SK-N-SH (cell line): Measurements from ENCODE around the gene MMP28. TPM values are rescaled to one million over a fixed set of nuclear protein-coding genes. Genes with fewer than 3 reads are reported as not detected.

Experiments used
- CTCF ChIA-PET: fragments of 300-600, 350-600 bp; formaldehyde crosslinking; extraction: SDS; loops from one replicate; lab custom pipeline; 2021; lab: Yijun Ruan, JAX
- POLR2A ChIA-PET: fragments of 350-600 bp; sonication (Branson Sonifier 250); formaldehyde crosslinking; extraction: SDS; loops from one replicate; lab custom pipeline; 2020; ENCODE audit warnings: antibody characterized with exemption, inconsistent platforms; lab: Yijun Ruan, JAX
- DNase-seq: peaks from one replicate; pipeline ENCODE4 v3.0.0; 2012
- H2AFZ ChIP-seq: fragments of 200-600 bp; sonication (generic); 2 replicates; pipeline ENCODE4 v1.8.1; 2016; ENCODE audit warnings: antibody characterized with exemption, mild to moderate bottlenecking, low read depth
- H3F3A ChIP-seq: fragments of 200-600 bp; sonication (generic); replicated peaks from 2 replicates; pipeline ENCODE3; 2016; ENCODE audit warnings: antibody characterized with exemption, mild to moderate bottlenecking; ENCODE audit not compliant: insufficient read depth
- H3K27ac ChIP-seq, 2 experiments: fragments of 200-500 bp in 1 of 2; fragments of 200-600 bp in 1 of 2; sonication (Bioruptor generic) in 1 of 2; sonication (generic), shearing (Covaris generic) in 1 of 2; 2 replicates each; pipeline versions ENCODE4 v1.5.1 to v1.6.1; 2014 to 2016; ENCODE audit warnings: low read depth in 2 of 2, inconsistent platforms in 1 of 2, low read length in 1 of 2, mild to moderate bottlenecking in 1 of 2, mixed read lengths in 1 of 2
- H3K27me3 ChIP-seq: fragments of 200-600 bp; sonication (generic), shearing (Covaris generic); 2 replicates; pipeline ENCODE4 v1.6.1; 2016; ENCODE audit warnings: mixed run types; ENCODE audit not compliant: insufficient read depth
- H3K36me3 ChIP-seq, 2 experiments: fragments of 200-500 bp in 1 of 2; fragments of 200-600 bp in 1 of 2; sonication (Bioruptor generic) in 1 of 2; sonication (generic) in 1 of 2; replicated peaks in 1 of 2; 2 replicates each; pipeline versions ENCODE3 to v1.5.1; 2014 to 2016; ENCODE audit warnings: low read length in 1 of 2, mild to moderate bottlenecking in 1 of 2; ENCODE audit not compliant: insufficient read depth in 2 of 2, control insufficient read depth in 1 of 2
- H3K4me1 ChIP-seq, 2 experiments: fragments of 200-500 bp in 1 of 2; fragments of 200-600 bp in 1 of 2; sonication (Bioruptor generic) in 1 of 2; sonication (generic), shearing (Covaris generic) in 1 of 2; 2 replicates each; pipeline versions ENCODE4 v1.5.1 to v1.6.1; 2014 to 2016; ENCODE audit warnings: low read depth in 1 of 2, low read length in 1 of 2, mixed run types in 1 of 2; ENCODE audit not compliant: insufficient read depth in 2 of 2, control insufficient read depth in 1 of 2
- H3K4me2 ChIP-seq: fragments of 200-600 bp; sonication (generic), shearing (Covaris generic); 2 replicates; pipeline ENCODE4 v1.6.1; 2017; ENCODE audit warnings: mixed run types
- H3K4me3 ChIP-seq, 2 experiments: fragments of 200-500 bp in 1 of 2; fragments of 200-600 bp in 1 of 2; sonication (Bioruptor generic) in 1 of 2; sonication (generic), shearing (Covaris generic) in 1 of 2; 2 replicates each; pipeline versions ENCODE4 v1.5.1 to v1.8.1; 2014 to 2016; ENCODE audit warnings: low read depth in 2 of 2, inconsistent platforms in 1 of 2, low read length in 1 of 2, mild to moderate bottlenecking in 1 of 2, mixed read lengths in 1 of 2, moderate library complexity in 1 of 2
- H3K79me2 ChIP-seq: fragments of 200-600 bp; sonication (generic); 2 replicates; pipeline ENCODE4 v1.8.1; 2017; ENCODE audit warnings: mild to moderate bottlenecking; ENCODE audit not compliant: insufficient read depth
- H3K9ac ChIP-seq: fragments of 200-600 bp; sonication (generic); 2 replicates; pipeline ENCODE4 v1.6.1; 2017; ENCODE audit warnings: mixed run types
- H3K9me2 ChIP-seq: fragments of 200-600 bp; sonication (generic); 2 replicates; pipeline ENCODE4 v1.6.1; 2017; ENCODE audit warnings: mixed run types
- H3K9me3 ChIP-seq: fragments of 200-600 bp; sonication (generic); 2 replicates; pipeline ENCODE4 v1.6.1; 2017; ENCODE audit warnings: mixed run types, mild to moderate bottlenecking, moderate library complexity
- H4K20me1 ChIP-seq: fragments of 200-600 bp; sonication (generic); 2 replicates; pipeline ENCODE4 v1.6.1; 2017; ENCODE audit warnings: mild to moderate bottlenecking, mixed run types; ENCODE audit not compliant: insufficient read depth
- CHD2 ChIP-seq: fragments of 150-350 bp; IDR thresholded peaks from 2 replicates; pipeline ENCODE4 v1.6.1; 2018; ENCODE audit warnings: low read length; ENCODE audit not compliant: partially characterized antibody
- ELF1 ChIP-seq: IDR thresholded peaks from 2 replicates; pipeline ENCODE4 v1.4.0; 2012
- EP300 ChIP-seq, 2 experiments: IDR thresholded peaks; 2 replicates each; pipeline versions ENCODE4 v1.4.0 to v1.6.1; 2012; ENCODE audit warnings: borderline replicate concordance in 1 of 2, low read depth in 1 of 2, low read length in 1 of 2
- EZH2phosphoT487 ChIP-seq: fragments of 200-600 bp; sonication (generic); IDR thresholded peaks from 2 replicates; pipeline ENCODE4 v1.6.1; 2017; ENCODE audit warnings: low read depth, mixed run types, mild to moderate bottlenecking, antibody characterized with exemption, moderate library complexity, borderline replicate concordance
- FOSL2 ChIP-seq: IDR thresholded peaks from 2 replicates; pipeline ENCODE4 v1.4.0; 2012; ENCODE audit warnings: low read depth, mild to moderate bottlenecking, moderate library complexity, borderline replicate concordance
- GATA2 ChIP-seq: sonication (generic); formaldehyde crosslinking; IDR thresholded peaks from 2 replicates; pipeline ENCODE4 v1.5.0; 2020; ENCODE audit warnings: mild to moderate bottlenecking, missing genetic modification reagents
- JUND ChIP-seq: IDR thresholded peaks from 2 replicates; pipeline ENCODE4 v1.4.0; 2012
- MEF2A ChIP-seq: IDR thresholded peaks from 2 replicates; pipeline ENCODE4 v1.4.0; 2012; ENCODE audit warnings: low read depth, borderline replicate concordance
- NRF1 ChIP-seq: IDR thresholded peaks from 2 replicates; pipeline ENCODE4 v1.6.1; 2012; ENCODE audit warnings: low read depth, mild to moderate bottlenecking, low read length
- POLR2AphosphoS5 ChIP-seq: IDR thresholded peaks from 2 replicates; pipeline ENCODE4 v1.6.1; 2012; ENCODE audit warnings: low read depth, low read length
- RAD21 ChIP-seq: IDR thresholded peaks from 2 replicates; pipeline ENCODE4 v1.6.1; 2012; ENCODE audit warnings: mild to moderate bottlenecking, low read length
- RCOR1 ChIP-seq: fragments of 150-350 bp; IDR thresholded peaks from 2 replicates; pipeline ENCODE4 v1.6.1; 2017; ENCODE audit warnings: antibody characterized with exemption, low read length
- RFX5 ChIP-seq: IDR thresholded peaks from 2 replicates; pipeline ENCODE4 v1.6.1; 2012; ENCODE audit warnings: mild to moderate bottlenecking, improper control_type of control experiment, low read length
- RXRA ChIP-seq: IDR thresholded peaks from 2 replicates; pipeline ENCODE4 v1.4.0; 2012; ENCODE audit warnings: low read depth, mild to moderate bottlenecking, borderline replicate concordance
- SIN3A ChIP-seq: IDR thresholded peaks from 2 replicates; pipeline ENCODE4 v1.6.1; 2012; ENCODE audit warnings: low read depth, mild to moderate bottlenecking, low read length, moderate library complexity, borderline replicate concordance
- SMC3 ChIP-seq: IDR thresholded peaks from 2 replicates; pipeline ENCODE4 v1.6.1; 2012; ENCODE audit warnings: low read depth, low read length, improper control_type of control experiment
- TAF1 ChIP-seq: IDR thresholded peaks from 2 replicates; pipeline ENCODE4 v1.6.1; 2012; ENCODE audit warnings: low read depth, mild to moderate bottlenecking, low read length, moderate library complexity, borderline replicate concordance
- TCF12 ChIP-seq: IDR thresholded peaks from 2 replicates; pipeline ENCODE4 v1.4.0; 2012
- YY1 ChIP-seq: IDR thresholded peaks from 2 replicates; pipeline ENCODE4 v1.4.0; 2012; ENCODE audit warnings: low read depth, mild to moderate bottlenecking
- WGBS: methylation state at CpG from one replicate; pipeline ENCODE4 v1.1.6; 2017; ENCODE audit warnings: low lambda C conversion rate; 5-methylcytosine and 5-hydroxymethylcytosine counted together
- polyA plus RNA-seq, 3 experiments: library from polyadenylated mRNA; depleted of rRNA; stranded (reverse); fragments of >200 nt; gene quantifications; 2 replicates each; pipeline ENCODE4 v1.2.3, GENCODE V29; 2012
- TF ChIP-seq, protein P1 (sequence below): fragments of 200-600 bp; sonication (generic); IDR thresholded peaks from 2 replicates; pipeline ENCODE4 v1.6.1; 2017; ENCODE audit warnings: antibody characterized with exemption, mild to moderate bottlenecking, moderate library complexity
- TF ChIP-seq, protein P2 (sequence below): fragments of 150-350 bp; IDR thresholded peaks from 2 replicates; pipeline ENCODE4 v1.6.1; 2016; ENCODE audit warnings: mild to moderate bottlenecking, low read depth, low read length
- TF ChIP-seq, protein P3 (sequence below): IDR thresholded peaks from 2 replicates; pipeline ENCODE4 v1.4.0; 2012; ENCODE audit warnings: low read depth
- TF ChIP-seq, protein P4 (sequence below): IDR thresholded peaks from 2 replicates; pipeline ENCODE4 v1.4.0; 2012; ENCODE audit warnings: low read depth, borderline replicate concordance
- TF ChIP-seq, protein P5 (sequence below): IDR thresholded peaks from 2 replicates; pipeline ENCODE4; 2012
- TF ChIP-seq, protein P6 (sequence below): fragments of 150-350 bp; IDR thresholded peaks from 2 replicates; pipeline ENCODE4 v1.6.1; 2017; ENCODE audit warnings: antibody characterized with exemption, low read length, low read depth, borderline replicate concordance
- TF ChIP-seq, protein P7 (sequence below): IDR thresholded peaks from 2 replicates; pipeline ENCODE4 v1.4.0; 2012; ENCODE audit warnings: low read depth, borderline replicate concordance

MMP28 gene
- polyA plus RNA-seq, 1 of the 3 experiments (the other 2 are of a cell fraction) = 0.33 TPM

DNA sequence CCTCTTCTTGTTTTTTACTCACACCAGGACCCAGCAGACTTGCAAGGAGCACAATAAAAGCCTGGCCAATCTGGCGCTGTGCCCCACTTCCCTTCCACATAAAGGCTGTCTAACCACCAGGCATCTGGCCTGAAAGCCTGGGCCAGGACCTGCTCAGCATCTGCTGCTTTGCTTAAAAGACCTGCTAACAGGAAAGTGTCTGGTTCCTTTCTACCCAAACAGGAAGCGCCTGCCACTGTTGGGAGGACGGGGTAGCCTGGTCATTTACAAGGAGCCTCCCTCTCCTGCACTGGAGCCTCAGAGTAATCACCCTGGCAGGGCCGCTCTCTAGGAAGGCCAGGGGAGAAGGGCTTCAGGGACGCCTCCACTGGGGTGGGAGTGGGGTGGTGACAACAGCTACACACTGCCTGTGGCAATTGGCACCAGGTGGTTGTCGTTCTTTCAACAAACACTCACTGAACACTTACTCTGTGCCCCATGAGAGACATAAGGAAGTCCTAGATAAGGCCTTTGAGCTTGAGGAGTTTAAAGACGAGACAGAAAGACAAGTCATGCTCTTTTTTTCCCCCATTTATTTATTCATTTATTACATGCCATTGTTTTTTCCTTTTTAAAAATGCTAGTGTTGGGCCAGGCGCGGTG, 6.3 kb upstream of the MMP28 start:
- Histone ChIP-seq H3K4me3 (no peak overlapping the region), H3K27me3 (peaks cover 8% of the 10 kb centered on the region; the same call in 1 of the 2 replicates), H2AFZ (no peak overlapping the region), H3K9ac (no peak overlapping the region), H4K20me1 (no peaks in the 10 kb centered on the region), H3K9me2 (no peaks in the 10 kb centered on the region), H3K9me3 (no peaks in the 10 kb centered on the region), H3K36me3 (no peaks in the 10 kb centered on the region), H3K27ac (peak overlapping the region in 1 of 2 experiments; percentile 95; a peak in 3 of 4 replicates), H3K4me2 (no peak overlapping the region), H3F3A (no peaks in the 10 kb centered on the region), H3K4me1 (peaks cover 0 to 43% of the 10 kb centered on the region in 2 experiments; a peak in 3 of 4 replicates), H3K79me2 (no peaks in the 10 kb centered on the region)
- POLR2A ChIA-PET = interaction anchor here (0.7 to 1.1 kb wide), 3 partner anchors 15 to 38 kb away, joined by 3 to 4 read pairs (median 3); no protein-coding TSS in a partner anchor
- WGBS = 53% methylated on average over 9 of the region's 9 CpGs
- DNase-seq = peak; percentile 83
- CTCF ChIA-PET = interaction anchor here (13.5 kb wide), 1 partner anchor 30 kb away, joined by 809 read pairs; the partner anchor contains the start of gene C17orf50
- TF ChIP-seq, protein P1, sequence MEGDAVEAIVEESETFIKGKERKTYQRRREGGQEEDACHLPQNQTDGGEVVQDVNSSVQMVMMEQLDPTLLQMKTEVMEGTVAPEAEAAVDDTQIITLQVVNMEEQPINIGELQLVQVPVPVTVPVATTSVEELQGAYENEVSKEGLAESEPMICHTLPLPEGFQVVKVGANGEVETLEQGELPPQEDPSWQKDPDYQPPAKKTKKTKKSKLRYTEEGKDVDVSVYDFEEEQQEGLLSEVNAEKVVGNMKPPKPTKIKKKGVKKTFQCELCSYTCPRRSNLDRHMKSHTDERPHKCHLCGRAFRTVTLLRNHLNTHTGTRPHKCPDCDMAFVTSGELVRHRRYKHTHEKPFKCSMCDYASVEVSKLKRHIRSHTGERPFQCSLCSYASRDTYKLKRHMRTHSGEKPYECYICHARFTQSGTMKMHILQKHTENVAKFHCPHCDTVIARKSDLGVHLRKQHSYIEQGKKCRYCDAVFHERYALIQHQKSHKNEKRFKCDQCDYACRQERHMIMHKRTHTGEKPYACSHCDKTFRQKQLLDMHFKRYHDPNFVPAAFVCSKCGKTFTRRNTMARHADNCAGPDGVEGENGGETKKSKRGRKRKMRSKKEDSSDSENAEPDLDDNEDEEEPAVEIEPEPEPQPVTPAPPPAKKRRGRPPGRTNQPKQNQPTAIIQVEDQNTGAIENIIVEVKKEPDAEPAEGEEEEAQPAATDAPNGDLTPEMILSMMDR = no peak
- no peak for TF ChIP-seq NRF1
- TF ChIP-seq TAF1 = no peak
- peak in 1 of 2 experiments; percentile 95; a peak in 2 of 4 replicates for TF ChIP-seq EP300 (IDR thresholded peaks at IDR 0.05; ENCODE audit: borderline replicate concordance in 1 of 2, low read depth in 1 of 2, low read length in 1 of 2)
- TF ChIP-seq, protein P2, sequence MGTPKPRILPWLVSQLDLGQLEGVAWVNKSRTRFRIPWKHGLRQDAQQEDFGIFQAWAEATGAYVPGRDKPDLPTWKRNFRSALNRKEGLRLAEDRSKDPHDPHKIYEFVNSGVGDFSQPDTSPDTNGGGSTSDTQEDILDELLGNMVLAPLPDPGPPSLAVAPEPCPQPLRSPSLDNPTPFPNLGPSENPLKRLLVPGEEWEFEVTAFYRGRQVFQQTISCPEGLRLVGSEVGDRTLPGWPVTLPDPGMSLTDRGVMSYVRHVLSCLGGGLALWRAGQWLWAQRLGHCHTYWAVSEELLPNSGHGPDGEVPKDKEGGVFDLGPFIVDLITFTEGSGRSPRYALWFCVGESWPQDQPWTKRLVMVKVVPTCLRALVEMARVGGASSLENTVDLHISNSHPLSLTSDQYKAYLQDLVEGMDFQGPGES = no peak
- TF ChIP-seq GATA2 = peak; percentile 21
- no peak for TF ChIP-seq RXRA
- TF ChIP-seq JUND = no peak
- TF ChIP-seq, protein P3, sequence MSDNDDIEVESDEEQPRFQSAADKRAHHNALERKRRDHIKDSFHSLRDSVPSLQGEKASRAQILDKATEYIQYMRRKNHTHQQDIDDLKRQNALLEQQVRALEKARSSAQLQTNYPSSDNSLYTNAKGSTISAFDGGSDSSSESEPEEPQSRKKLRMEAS = no peak
- TF ChIP-seq EZH2phosphoT487 = no peak
- TF ChIP-seq POLR2AphosphoS5 = peak; percentile 76; the same call in 1 of the 2 replicates
- TF ChIP-seq, protein P4, sequence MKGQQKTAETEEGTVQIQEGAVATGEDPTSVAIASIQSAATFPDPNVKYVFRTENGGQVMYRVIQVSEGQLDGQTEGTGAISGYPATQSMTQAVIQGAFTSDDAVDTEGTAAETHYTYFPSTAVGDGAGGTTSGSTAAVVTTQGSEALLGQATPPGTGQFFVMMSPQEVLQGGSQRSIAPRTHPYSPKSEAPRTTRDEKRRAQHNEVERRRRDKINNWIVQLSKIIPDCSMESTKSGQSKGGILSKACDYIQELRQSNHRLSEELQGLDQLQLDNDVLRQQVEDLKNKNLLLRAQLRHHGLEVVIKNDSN = no peak
- TF ChIP-seq, protein P5, sequence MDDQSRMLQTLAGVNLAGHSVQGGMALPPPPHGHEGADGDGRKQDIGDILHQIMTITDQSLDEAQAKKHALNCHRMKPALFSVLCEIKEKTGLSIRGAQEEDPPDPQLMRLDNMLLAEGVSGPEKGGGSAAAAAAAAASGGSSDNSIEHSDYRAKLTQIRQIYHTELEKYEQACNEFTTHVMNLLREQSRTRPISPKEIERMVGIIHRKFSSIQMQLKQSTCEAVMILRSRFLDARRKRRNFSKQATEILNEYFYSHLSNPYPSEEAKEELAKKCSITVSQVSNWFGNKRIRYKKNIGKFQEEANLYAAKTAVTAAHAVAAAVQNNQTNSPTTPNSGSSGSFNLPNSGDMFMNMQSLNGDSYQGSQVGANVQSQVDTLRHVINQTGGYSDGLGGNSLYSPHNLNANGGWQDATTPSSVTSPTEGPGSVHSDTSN = peak; percentile 66
- TF ChIP-seq SMC3 = no peak
- TF ChIP-seq MEF2A = no peak
- TF ChIP-seq RAD21 = no peak; the same call in 1 of the 2 replicates
- TF ChIP-seq SIN3A = no peak
- TF ChIP-seq FOSL2 = no peak
- 0 out of 2 replicates have a peak, but pooled peaks have one; percentile 11 for TF ChIP-seq ELF1
- TF ChIP-seq CHD2 = peak; percentile 84
- TF ChIP-seq, protein P6, sequence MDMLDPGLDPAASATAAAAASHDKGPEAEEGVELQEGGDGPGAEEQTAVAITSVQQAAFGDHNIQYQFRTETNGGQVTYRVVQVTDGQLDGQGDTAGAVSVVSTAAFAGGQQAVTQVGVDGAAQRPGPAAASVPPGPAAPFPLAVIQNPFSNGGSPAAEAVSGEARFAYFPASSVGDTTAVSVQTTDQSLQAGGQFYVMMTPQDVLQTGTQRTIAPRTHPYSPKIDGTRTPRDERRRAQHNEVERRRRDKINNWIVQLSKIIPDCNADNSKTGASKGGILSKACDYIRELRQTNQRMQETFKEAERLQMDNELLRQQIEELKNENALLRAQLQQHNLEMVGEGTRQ = no peak
- TF ChIP-seq YY1 = no peak
- TF ChIP-seq, protein P7, sequence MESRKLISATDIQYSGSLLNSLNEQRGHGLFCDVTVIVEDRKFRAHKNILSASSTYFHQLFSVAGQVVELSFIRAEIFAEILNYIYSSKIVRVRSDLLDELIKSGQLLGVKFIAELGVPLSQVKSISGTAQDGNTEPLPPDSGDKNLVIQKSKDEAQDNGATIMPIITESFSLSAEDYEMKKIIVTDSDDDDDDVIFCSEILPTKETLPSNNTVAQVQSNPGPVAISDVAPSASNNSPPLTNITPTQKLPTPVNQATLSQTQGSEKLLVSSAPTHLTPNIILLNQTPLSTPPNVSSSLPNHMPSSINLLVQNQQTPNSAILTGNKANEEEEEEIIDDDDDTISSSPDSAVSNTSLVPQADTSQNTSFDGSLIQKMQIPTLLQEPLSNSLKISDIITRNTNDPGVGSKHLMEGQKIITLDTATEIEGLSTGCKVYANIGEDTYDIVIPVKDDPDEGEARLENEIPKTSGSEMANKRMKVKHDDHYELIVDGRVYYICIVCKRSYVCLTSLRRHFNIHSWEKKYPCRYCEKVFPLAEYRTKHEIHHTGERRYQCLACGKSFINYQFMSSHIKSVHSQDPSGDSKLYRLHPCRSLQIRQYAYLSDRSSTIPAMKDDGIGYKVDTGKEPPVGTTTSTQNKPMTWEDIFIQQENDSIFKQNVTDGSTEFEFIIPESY = no peak
- TF ChIP-seq RFX5 = no peak
- TF ChIP-seq TCF12 = peak; percentile 96
- peak; percentile 80 for TF ChIP-seq RCOR1
